ENCODE results near the gene RPH3AL.

Gene RPH3AL

DNA sequence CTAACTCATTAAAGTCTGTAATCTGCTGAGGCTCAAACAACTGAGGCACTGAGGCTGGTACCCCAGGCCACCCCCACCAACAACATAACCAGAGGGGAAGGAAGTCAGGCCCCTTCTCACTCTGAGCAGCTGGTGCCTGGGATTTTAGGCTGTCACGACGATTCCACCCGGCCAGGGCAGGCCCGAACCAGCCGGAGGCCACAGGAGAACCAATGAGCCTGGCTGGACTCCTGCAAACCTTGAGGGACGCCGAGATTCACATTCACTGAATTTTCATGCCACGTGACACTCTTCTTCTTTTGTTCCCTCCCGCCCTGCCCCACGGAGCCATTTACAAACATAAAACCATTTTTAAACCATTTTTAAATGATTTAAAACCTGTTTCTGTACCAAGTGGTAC, 48.1 kb downstream of the RPH3AL start:
- Histone ChIP-seq H3K18ac (ENCODE audit: low read length) (no peak overlapping the region), H2BK15ac (replicated peaks; ENCODE audit: low read depth) (no peak overlapping the region), H2BK5ac (ENCODE audit: low read length) (no peak overlapping the region), H4K5ac (ENCODE audit: low read length) (no peak overlapping the region), H3K4me2 (ENCODE audit: low read length) (peak overlapping the region; percentile 25), H4K8ac (ENCODE audit: low read depth, low read length) (no peak overlapping the region), H3K4me3 (ENCODE audit: low read length) (no peak overlapping the region), H2AK5ac (ENCODE audit: low read length) (no peak overlapping the region), H3K36me3 (ENCODE audit: control insufficient read depth, insufficient read depth, low read length) (no peaks in the 10 kb centered on the region), H3K79me2 (ENCODE audit: control insufficient read depth, insufficient read depth, low read length) (no peaks in the 10 kb centered on the region), H3K27ac (ENCODE audit: low read depth, low read length) (no peak overlapping the region), H3K4me1 (ENCODE audit: control insufficient read depth, low read depth, low read length) (peaks cover 3% of the 10 kb centered on the region), H3K27me3 (ENCODE audit: insufficient read depth, low read length, poor library complexity) (no peaks in the 10 kb centered on the region), H3K23ac (ENCODE audit: low read length) (no peak overlapping the region), H3K4ac (ENCODE audit: low read depth, low read length) (no peak overlapping the region), H2BK120ac (ENCODE audit: low read depth, low read length) (no peak overlapping the region), H3K9ac (ENCODE audit: low read length) (peak overlapping the region; percentile 55), H3K79me1 (ENCODE audit: low read length) (no peaks in the 10 kb centered on the region), H3K56ac (ENCODE audit: low read length) (peak overlapping the region; percentile 82)
- peak; percentile 70 for DNase-seq
- no CpG with 5 or more reads among the region's 10 CpGs for WGBS (ENCODE audit: extremely low coverage, insufficient coverage, low lambda C conversion rate)

DNA sequence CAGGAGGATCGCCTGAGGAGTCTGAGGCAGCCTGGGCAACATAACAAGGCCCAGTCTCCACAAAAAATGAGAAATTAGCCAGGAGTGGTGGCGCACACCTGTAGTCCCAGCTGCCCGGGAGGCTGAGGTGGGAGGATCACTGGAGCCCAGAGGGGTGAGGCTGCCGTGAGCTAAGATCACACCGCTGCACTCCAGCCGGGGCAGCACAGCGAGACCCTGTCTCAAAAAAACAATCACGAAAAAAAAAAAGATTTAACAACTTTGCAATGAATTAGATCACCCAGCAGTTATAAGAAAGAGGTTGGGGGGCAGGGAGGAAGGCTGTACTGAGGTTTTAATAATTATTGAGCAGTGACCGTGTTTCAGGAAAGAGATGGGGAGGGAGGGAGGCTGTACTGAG, 49.4 kb downstream of the RPH3AL start:
- Histone ChIP-seq H2BK120ac (ENCODE audit: low read depth, low read length) (no peak overlapping the region), H3K27ac (ENCODE audit: low read depth, low read length) (no peak overlapping the region), H3K56ac (ENCODE audit: low read length) (no peak overlapping the region), H3K23ac (ENCODE audit: low read length) (no peak overlapping the region), H2BK15ac (replicated peaks; ENCODE audit: low read depth) (no peak overlapping the region), H3K27me3 (ENCODE audit: insufficient read depth, low read length, poor library complexity) (no peaks in the 10 kb centered on the region), H4K8ac (ENCODE audit: low read depth, low read length) (no peak overlapping the region), H3K4me2 (ENCODE audit: low read length) (no peak overlapping the region), H2BK5ac (ENCODE audit: low read length) (no peak overlapping the region), H3K9ac (ENCODE audit: low read length) (no peak overlapping the region), H3K36me3 (ENCODE audit: control insufficient read depth, insufficient read depth, low read length) (no peaks in the 10 kb centered on the region), H3K4me1 (ENCODE audit: control insufficient read depth, low read depth, low read length) (peaks cover 3% of the 10 kb centered on the region), H2AK5ac (ENCODE audit: low read length) (no peak overlapping the region), H3K4ac (ENCODE audit: low read depth, low read length) (no peak overlapping the region), H4K5ac (ENCODE audit: low read length) (no peak overlapping the region), H3K79me1 (ENCODE audit: low read length) (no peaks in the 10 kb centered on the region), H3K79me2 (ENCODE audit: control insufficient read depth, insufficient read depth, low read length) (no peaks in the 10 kb centered on the region), H3K18ac (ENCODE audit: low read length) (no peak overlapping the region), H3K4me3 (ENCODE audit: low read length) (no peak overlapping the region)
- whole genome bisulfite sequencing (ENCODE audit: extremely low coverage, insufficient coverage, low lambda C conversion rate): no CpG with 5 or more reads among the region's 9 CpGs
- no peak for DNase-seq

DNA sequence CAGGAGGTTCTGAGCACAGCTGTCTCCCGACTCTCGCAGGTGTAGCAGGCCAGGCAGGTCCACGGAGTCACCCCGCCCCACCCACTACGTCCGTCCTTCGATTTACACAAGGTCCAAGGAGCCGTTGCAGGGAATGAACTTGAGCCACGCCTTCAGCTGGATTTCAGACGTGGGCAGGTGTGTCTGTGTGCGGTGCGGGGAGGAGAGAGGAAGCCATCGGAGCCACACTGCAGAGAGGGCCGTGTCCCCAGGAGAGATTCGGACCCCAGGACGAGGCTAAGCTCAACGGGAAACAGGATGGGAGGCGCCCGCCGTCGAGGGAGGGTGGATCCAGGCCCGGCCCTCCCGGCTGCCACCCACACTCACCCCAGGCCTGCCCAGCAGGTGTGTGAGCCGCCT, 50.3 kb downstream of the RPH3AL start:
- H4K8ac ChIP-seq (ENCODE audit: low read depth, low read length): no peak overlapping the region
- no peak overlapping the region for H3K9ac ChIP-seq (ENCODE audit: low read length)
- no peak for DNase-seq
- H3K27me3 ChIP-seq (ENCODE audit: insufficient read depth, low read length, poor library complexity): no peaks in the 10 kb centered on the region
- H3K36me3 ChIP-seq (ENCODE audit: control insufficient read depth, insufficient read depth, low read length): no peaks in the 10 kb centered on the region
- no peak overlapping the region for H3K4me3 ChIP-seq (ENCODE audit: low read length)
- WGBS (ENCODE audit: extremely low coverage, insufficient coverage, low lambda C conversion rate): no CpG with 5 or more reads among the region's 24 CpGs
- H3K79me1 ChIP-seq (ENCODE audit: low read length): no peaks in the 10 kb centered on the region
- no peak overlapping the region for H3K4ac ChIP-seq (ENCODE audit: low read depth, low read length)
- no peak overlapping the region for H2BK120ac ChIP-seq (ENCODE audit: low read depth, low read length)
- H2AK5ac ChIP-seq (ENCODE audit: low read length): no peak overlapping the region
- no peak overlapping the region for H3K4me2 ChIP-seq (ENCODE audit: low read length)
- H3K4me1 ChIP-seq (ENCODE audit: control insufficient read depth, low read depth, low read length): peaks cover 3% of the 10 kb centered on the region
- H3K23ac ChIP-seq (ENCODE audit: low read length): no peak overlapping the region
- H4K5ac ChIP-seq (ENCODE audit: low read length): no peak overlapping the region
- H3K18ac ChIP-seq (ENCODE audit: low read length): no peak overlapping the region
- H3K79me2 ChIP-seq (ENCODE audit: control insufficient read depth, insufficient read depth, low read length): no peaks in the 10 kb centered on the region
- no peak overlapping the region for H3K27ac ChIP-seq (ENCODE audit: low read depth, low read length)
- peak overlapping the region; percentile 34 for H3K56ac ChIP-seq (ENCODE audit: low read length)
- no peak overlapping the region for H2BK15ac ChIP-seq (replicated peaks; ENCODE audit: low read depth)
- no peak overlapping the region for H2BK5ac ChIP-seq (ENCODE audit: low read length)

DNA sequence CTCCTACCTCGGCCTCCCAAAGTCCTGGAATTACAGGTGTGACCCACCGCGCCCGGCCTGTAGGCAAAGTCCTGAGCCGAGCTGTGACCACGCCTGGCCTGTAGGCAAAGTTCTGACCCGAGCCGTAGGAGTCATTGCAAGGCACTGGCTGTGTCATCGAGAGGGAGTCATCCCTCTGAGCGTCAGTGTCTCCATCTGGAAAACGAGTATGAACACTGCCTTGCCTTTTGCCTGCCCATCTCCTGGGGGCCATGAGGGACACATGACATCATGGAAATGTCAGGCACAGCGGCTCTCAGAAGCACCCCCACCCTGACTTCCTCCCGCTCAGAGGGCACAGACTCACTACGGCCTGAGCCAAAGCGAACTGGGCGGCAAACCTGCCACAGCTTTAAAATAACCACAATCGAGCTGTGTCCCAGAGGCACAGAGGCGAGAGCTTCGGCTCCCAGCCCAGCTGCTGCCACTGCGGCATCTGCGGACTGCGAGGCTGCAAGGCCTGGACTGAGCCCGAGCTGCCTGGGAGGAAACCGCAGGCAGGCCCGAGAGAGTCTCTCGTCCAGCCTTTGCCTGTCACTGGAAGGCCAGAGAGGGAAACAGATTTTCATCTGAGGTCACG, 50.8 kb downstream of the RPH3AL start:
- no peak overlapping the region for H3K23ac ChIP-seq (ENCODE audit: low read length)
- H2BK120ac ChIP-seq (ENCODE audit: low read depth, low read length): no peak overlapping the region
- no peaks in the 10 kb centered on the region for H3K27me3 ChIP-seq (ENCODE audit: insufficient read depth, low read length, poor library complexity)
- no peak overlapping the region for H4K5ac ChIP-seq (ENCODE audit: low read length)
- no peak overlapping the region for H4K8ac ChIP-seq (ENCODE audit: low read depth, low read length)
- no peak for DNase-seq
- no peaks in the 10 kb centered on the region for H3K79me2 ChIP-seq (ENCODE audit: control insufficient read depth, insufficient read depth, low read length)
- H2BK5ac ChIP-seq (ENCODE audit: low read length): no peak overlapping the region
- no peaks in the 10 kb centered on the region for H3K79me1 ChIP-seq (ENCODE audit: low read length)
- no peak overlapping the region for H3K18ac ChIP-seq (ENCODE audit: low read length)
- H3K4me1 ChIP-seq (ENCODE audit: control insufficient read depth, low read depth, low read length): peaks cover 3% of the 10 kb centered on the region
- no peaks in the 10 kb centered on the region for H3K36me3 ChIP-seq (ENCODE audit: control insufficient read depth, insufficient read depth, low read length)
- H3K27ac ChIP-seq (ENCODE audit: low read depth, low read length): no peak overlapping the region
- no CpG with 5 or more reads among the region's 27 CpGs for WGBS (ENCODE audit: extremely low coverage, insufficient coverage, low lambda C conversion rate)
- H3K4me2 ChIP-seq (ENCODE audit: low read length): no peak overlapping the region
- no peak overlapping the region for H3K9ac ChIP-seq (ENCODE audit: low read length)
- no peak overlapping the region for H2BK15ac ChIP-seq (replicated peaks; ENCODE audit: low read depth)
- no peak overlapping the region for H3K4ac ChIP-seq (ENCODE audit: low read depth, low read length)
- no peak overlapping the region for H3K4me3 ChIP-seq (ENCODE audit: low read length)
- H2AK5ac ChIP-seq (ENCODE audit: low read length): no peak overlapping the region
- no peak overlapping the region for H3K56ac ChIP-seq (ENCODE audit: low read length)

DNA sequence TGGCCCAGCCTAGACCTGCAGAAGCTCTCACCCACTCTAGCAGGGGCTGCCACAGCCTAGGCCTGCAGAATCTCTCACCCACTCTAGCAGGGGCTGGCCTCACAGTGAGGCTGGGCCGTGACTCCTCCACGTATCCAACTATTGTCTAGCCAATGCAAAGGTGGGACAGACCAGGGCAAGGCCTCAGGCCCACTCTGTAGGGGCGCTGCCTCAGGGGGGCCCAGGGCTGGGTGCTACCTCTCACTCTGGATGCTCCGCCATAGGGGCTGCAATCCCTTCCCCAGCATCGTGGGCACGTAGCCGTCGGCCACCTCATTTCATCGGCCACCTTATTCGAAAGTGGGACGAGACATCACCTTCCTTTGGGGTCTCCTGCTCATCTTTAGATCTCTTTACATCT, 51.7 kb downstream of the RPH3AL start:
- no peaks in the 10 kb centered on the region for H3K27me3 ChIP-seq (ENCODE audit: insufficient read depth, low read length, poor library complexity)
- H2AK5ac ChIP-seq (ENCODE audit: low read length): no peak overlapping the region
- no peak overlapping the region for H3K56ac ChIP-seq (ENCODE audit: low read length)
- WGBS (ENCODE audit: extremely low coverage, insufficient coverage, low lambda C conversion rate): no CpG with 5 or more reads among the region's 11 CpGs
- no peaks in the 10 kb centered on the region for H3K36me3 ChIP-seq (ENCODE audit: control insufficient read depth, insufficient read depth, low read length)
- no peak overlapping the region for H2BK120ac ChIP-seq (ENCODE audit: low read depth, low read length)
- peaks cover 3% of the 10 kb centered on the region for H3K4me1 ChIP-seq (ENCODE audit: control insufficient read depth, low read depth, low read length)
- H4K5ac ChIP-seq (ENCODE audit: low read length): no peak overlapping the region
- H3K4me2 ChIP-seq (ENCODE audit: low read length): no peak overlapping the region
- H3K9ac ChIP-seq (ENCODE audit: low read length): no peak overlapping the region
- no peak overlapping the region for H3K4ac ChIP-seq (ENCODE audit: low read depth, low read length)
- DNase-seq: no peak
- no peaks in the 10 kb centered on the region for H3K79me1 ChIP-seq (ENCODE audit: low read length)
- no peak overlapping the region for H3K27ac ChIP-seq (ENCODE audit: low read depth, low read length)
- H3K18ac ChIP-seq (ENCODE audit: low read length): no peak overlapping the region
- no peak overlapping the region for H3K4me3 ChIP-seq (ENCODE audit: low read length)
- H3K79me2 ChIP-seq (ENCODE audit: control insufficient read depth, insufficient read depth, low read length): no peaks in the 10 kb centered on the region
- H4K8ac ChIP-seq (ENCODE audit: low read depth, low read length): no peak overlapping the region
- no peak overlapping the region for H3K23ac ChIP-seq (ENCODE audit: low read length)
- H2BK15ac ChIP-seq (replicated peaks; ENCODE audit: low read depth): no peak overlapping the region
- no peak overlapping the region for H2BK5ac ChIP-seq (ENCODE audit: low read length)

DNA sequence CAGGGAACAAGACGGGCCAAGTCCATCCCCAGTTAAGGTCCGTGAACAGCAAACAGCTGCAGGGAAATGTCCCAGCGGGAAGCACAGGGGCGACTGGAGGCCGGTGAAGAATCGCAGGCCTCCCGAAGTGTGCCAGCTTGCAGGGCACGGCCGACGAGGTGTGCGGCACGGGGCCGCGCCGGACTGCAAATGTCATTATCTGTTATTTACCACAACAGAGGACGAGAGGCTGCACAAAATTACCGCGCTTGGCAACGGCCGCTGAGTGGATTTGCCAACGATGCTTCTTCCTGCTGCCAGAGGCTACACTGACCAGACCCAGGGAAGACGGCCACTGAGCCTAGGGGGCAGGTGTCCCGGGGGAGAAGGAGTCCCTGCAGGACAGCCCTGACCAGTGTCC, 53.1 kb downstream of the RPH3AL start:
- Histone ChIP-seq H3K4me3 (ENCODE audit: low read length) (no peak overlapping the region), H3K56ac (ENCODE audit: low read length) (no peak overlapping the region)

More for the DNA sequence above, 53.1 kb downstream of the RPH3AL start:
- Histone ChIP-seq H2BK120ac (ENCODE audit: low read depth, low read length) (no peak overlapping the region), H3K4ac (ENCODE audit: low read depth, low read length) (no peak overlapping the region), H4K8ac (ENCODE audit: low read depth, low read length) (no peak overlapping the region), H3K4me2 (ENCODE audit: low read length) (no peak overlapping the region), H2BK15ac (replicated peaks; ENCODE audit: low read depth) (no peak overlapping the region), H3K36me3 (ENCODE audit: control insufficient read depth, insufficient read depth, low read length) (no peaks in the 10 kb centered on the region), H2AK5ac (ENCODE audit: low read length) (no peak overlapping the region), H3K79me2 (ENCODE audit: control insufficient read depth, insufficient read depth, low read length) (no peaks in the 10 kb centered on the region), H4K5ac (ENCODE audit: low read length) (no peak overlapping the region), H3K23ac (ENCODE audit: low read length) (no peak overlapping the region), H2BK5ac (ENCODE audit: low read length) (no peak overlapping the region), H3K18ac (ENCODE audit: low read length) (no peak overlapping the region), H3K4me1 (ENCODE audit: control insufficient read depth, low read depth, low read length) (peaks cover 3% of the 10 kb centered on the region), H3K9ac (ENCODE audit: low read length) (no peak overlapping the region), H3K27ac (ENCODE audit: low read depth, low read length) (no peak overlapping the region), H3K27me3 (ENCODE audit: insufficient read depth, low read length, poor library complexity) (no peaks in the 10 kb centered on the region), H3K79me1 (ENCODE audit: low read length) (no peaks in the 10 kb centered on the region)
- no peak for DNase-seq
- WGBS (ENCODE audit: extremely low coverage, insufficient coverage, low lambda C conversion rate): no CpG with 5 or more reads among the region's 23 CpGs
